HG03066 (cell line): ENCODE data around the gene SAPCD2.
"Not testable (repeated sequence)": the region's sequence is repeated elsewhere in the genome, so short reads cannot be mapped to it uniquely, and the experiment has no call there.

Experiments used
- ATAC-seq: cut with Tn5 transposase; IDR thresholded peaks from one replicate; pipeline ENCODE4 v1.9.1; 2021; ENCODE audit warnings: low read depth; ENCODE audit not compliant: unreplicated experiment

The SAPCD2 gene

DNA sequence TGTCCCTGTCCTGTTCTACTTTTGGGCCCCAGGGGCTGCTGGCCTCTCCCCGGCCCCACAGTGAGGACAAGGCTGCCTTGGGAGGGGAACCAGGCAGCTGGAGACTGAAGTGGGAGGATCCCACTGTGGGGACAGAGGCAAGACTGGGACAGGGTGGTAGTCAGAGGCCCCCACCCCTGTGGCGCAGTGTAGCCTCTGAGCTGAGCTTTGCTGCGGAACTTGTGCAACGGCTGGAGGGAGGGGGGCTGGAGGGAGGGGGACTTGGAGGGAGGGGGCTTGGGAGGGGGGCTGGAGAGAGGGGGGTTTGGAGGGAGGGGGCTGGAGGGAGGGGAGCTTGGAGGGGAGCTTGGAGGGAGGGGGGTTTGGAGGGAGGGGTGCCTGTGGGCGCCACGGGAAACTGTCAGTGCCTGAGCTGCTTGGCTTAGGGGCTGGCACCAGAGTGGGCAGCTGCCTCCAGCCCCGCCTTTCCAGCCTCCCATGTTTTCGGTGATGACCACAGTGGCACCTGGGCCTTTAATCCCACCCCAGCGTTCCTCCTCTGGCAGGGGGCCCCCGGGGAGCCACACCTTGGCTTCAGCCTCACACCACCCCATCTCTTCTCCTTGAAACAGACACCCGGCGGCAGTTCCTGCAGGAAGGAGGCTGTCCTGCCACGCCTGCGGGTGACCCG, 36.2 kb downstream of the SAPCD2 start:
- no peak for ATAC-seq

DNA sequence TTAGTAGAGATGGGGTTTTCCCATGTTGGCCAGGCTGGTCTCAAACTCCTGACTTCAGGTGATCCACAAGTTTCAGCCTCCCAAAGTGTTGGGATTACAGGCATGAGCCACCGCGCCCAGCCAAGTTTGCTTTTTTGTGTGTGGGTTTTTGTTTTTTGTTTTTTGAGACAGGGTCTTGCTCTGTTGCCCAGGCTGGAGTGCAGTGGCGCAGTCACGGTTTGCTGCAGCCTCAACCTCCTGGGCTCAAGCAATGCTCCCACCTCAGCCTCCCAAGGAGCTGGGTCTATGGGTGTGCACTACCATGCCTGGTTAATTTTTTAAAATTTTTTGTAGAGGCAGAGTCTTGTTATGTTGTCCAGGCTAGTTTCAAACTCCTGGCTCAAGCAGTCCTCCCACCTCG, 36.9 kb downstream of the SAPCD2 start:
- ATAC-seq, result not testable (repeated sequence)

DNA sequence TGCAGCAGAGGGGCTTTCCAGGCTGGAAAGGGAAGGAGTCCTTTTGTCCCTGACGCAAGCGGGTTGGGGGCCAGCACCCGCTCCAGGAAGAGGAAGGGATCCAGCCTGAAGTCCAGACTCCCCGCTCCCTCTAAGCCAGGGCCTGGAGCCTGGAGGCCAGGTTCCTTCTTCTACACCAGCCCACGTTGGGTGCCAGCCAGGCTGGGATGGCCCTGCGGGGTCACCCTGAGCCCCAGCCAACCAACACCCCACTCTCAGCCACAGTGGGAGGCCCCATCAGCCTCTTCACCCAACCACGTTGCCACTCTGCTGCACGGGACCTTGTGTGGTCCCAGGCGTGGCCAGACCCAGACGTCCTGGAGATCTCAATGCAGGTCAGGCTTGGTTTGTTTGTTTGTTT, 37.5 kb downstream of the SAPCD2 start:
- no peak for ATAC-seq

DNA sequence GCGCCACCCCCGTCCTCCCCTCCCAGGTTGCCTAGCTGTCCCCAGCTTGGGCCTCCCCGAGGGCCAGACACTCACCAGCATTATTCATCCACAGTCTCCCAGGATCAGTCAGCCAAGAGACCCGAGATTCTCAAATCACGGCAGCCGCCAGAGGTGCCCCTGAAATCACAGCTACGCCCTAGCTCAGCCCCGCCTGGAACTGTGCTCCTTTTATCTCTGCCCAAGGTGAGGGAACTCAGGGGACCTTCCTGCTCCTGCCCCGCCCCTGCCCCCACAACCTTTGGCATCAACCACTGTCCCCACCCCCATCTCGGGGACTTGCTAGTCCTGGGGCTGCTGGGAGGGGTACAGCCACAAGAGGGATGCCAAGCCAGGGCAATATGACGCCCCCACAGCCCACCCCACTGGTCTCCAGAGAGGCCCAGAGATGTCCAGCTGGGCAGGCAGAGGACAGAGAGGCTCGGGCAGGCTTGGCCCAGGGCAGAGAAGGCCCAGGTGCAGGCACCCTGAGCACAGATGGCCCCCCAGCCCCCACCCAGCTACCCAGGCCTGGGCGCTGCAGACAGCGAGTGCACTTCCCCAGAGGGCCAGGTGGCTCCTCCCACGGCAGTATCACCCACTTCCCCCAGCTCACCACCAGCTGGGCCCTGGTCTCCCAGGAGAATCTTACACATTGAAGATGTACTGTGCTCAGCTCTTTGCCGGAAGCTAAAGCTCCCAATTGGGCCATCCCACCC, 38.3 kb downstream of the SAPCD2 start, which contains the start of gene FUT7:
Gene FUT7 (minus strand): TSS at position 185 of the 737 bp plus-strand sequence. CDS start 97 bp downstream, at position 88.
- ATAC-seq, result no peak

DNA sequence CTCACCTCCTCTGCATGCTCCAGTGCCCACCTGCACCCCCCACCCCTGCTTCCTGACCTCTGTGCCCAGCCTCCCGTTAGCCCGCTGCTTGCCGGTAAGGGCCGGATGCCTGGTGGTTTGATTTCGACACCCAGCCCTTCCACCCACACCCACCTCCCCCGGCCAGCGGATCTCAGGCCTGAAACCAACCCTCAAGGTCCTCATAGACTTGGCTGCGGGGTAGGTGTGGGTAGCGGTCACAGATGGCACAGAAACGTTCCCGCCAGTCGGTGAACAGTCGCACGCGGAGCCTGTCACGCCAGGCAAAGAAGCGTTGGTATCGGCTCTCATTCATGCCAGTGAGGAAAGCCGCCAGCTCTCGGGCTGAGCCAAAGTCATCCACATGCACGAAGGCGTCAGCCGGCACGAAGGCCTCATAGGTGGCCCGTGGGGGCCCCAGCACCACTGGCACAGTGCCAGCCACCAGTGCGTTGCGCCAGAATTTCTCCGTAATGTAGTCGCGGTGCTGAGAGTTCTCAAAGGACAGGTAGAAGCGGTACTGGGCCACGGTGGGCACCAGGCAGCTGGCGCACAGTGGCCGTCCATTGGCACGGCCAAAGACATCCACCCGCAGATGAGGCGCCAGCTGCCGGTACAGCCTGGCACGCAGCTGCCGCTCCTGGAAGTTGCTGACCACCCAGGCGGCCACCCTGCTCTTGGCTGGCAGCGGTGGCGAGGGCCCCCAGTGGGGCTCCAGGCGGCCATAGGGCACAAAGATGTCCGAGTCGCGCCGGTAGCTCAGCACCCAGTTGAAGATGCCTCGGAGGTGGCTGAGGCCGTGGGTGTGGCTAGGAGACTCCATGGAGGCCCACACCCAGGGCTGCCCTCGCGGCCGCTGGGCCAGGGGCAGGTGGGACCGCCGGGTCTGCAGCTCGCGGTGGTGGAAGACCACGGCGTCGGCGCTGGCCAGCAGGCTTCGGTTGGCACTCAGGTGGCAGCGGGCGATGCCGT, 39.5 kb downstream of the SAPCD2 start:
- ATAC-seq, result no peak

DNA sequence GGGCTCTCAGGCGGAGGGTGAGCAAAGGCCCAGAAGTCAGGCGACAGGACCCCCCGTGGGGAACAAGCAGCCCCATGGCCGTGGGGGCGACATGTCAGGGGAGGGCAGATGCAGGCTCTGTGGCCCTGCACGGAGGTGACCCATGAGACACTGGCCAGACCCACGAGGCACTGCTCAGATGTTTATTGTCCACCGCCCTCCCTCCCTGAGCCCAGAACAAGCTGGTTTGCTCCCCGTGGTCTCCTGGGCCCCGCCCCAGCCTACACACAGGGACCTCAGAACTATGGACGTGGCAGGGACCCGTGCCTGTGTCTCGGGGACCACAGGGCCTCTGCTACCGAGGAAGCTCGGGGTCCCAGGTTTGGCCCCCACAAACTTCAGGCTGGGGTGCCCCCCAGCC, 40.4 kb downstream of the SAPCD2 start:
- no peak for ATAC-seq

DNA sequence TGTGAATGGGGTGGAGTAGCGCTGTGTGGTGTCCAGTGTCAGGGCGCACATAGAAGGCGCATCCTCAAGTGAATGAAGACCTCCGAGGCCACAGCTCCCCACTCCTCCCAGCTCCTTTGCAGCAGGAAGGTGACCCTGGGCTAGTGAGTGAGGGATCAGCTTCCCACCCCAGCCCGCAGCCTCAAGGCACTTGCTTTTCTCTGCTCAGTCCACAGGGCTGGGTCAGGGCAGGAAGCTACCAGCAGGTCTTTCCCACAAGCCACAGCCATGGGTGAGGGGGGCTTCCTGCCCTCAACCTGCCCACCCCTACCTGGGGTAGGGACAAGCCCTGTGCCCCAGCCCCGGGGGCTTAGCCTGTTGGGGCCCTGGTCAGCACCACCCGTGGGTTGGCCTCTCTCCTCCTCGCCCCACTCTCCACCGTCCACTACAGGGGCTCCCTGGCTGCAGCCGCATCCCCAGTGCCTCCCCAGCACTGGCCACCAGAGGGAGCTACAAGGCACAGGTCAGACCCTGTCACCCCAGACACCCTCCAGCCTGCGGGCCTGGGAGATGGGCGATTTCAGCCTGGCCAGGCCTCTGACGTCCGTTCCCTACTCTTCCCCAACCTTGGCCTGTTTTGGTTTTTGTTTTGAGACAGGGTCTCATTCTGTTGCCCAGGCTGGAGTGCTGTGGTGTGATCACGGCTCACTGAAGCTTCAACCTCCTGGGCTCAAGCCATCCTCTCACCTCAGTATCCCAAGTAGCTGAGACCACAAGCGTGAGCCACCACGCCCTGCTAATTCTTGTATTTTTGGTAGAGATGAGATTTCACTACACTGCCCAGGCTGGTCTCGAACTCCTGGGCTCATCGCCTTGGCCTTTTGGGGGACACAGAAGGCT, 41.1 kb downstream of the SAPCD2 start:
- ATAC-seq, result peak; percentile 47

DNA sequence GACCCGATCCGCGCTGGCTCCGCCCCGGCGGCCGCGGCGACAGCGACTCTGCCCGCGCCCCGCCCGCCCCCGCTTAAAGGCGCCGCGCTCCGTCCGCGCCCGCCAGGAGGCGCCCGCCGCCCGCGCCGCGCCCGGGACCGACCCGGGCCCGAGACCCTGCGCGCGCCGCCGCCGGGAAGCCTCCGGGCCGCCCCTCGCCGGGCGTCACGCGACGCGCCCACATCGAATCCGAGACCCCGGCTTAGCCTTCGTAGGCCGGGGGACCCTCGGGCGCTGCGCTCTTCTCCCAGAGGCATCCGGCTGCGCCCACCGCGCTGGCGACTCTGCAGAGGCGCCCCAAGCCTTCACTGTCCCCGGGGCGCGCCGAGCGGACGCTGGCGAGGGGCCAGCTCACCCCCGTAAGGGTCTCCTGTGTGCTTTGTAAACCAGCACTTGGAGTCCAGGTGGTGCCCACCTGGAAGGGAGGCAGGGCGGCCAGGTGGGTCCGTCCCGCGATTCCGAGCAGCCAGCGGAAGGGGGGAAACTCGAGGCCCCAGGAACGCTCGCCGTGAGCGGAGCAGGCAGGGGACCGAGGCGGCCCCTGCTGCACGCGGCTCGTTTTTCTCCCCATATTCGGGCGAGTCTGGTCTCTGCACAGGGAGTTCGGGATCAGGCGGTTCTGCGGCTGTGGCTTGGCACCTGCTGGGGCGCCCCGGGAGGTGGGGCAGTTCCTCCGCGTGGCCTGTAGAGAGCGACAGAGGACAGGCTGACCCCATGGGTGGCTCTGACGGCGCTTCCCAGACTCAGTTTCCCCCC, 41.9 kb downstream of the SAPCD2 start:
- peak; percentile 38 for ATAC-seq

DNA sequence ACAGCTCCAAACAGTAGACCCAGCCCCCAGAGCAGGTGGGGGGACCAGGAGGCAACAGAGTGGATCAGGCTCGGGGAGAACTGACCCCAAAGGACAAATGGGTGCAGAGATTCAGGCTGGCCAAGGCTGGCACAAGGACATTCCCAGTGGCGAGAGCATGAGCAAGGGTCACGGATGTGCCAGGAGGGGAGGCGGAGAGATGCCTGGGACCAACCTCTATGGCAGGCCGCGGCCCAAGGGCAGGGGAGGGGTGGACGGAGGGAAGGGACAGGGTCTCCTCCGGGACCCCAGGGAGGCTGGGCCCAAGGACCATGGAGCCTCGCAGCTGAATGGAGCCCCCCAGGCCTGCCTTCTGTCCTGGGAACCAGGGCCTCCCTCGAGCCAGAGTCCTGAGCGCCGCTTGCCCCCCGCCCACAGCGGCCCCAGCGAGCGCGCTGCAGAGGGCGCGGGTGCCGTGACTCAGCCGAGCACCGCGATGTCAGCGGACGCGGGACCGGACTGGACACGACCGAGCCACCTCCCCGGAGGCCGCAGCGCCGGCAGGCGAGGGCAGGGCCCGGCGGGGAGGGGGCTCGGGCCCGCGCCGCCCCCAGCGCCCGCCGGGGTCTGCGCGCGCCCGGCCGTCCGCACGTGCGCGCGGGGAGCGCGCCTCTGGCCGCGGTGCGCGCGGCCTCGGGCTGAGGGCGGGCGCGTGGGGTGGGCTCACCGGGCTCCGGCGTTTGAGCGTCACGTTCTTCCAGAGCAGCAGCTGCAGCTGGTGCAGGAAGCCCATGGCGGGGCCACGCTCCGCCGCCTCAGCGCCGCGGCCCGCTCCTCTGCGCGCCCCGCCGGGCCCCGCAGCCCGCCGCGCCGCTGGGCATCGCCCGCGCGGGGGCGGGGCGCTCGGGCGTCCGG, 42.7 kb downstream of the SAPCD2 start, which contains the start of gene ABCA2:
Gene ABCA2 (minus strand): TSS at position 869 of the 894 bp plus-strand sequence. CDS start 97 bp downstream, at position 772.
- no peak for ATAC-seq

DNA sequence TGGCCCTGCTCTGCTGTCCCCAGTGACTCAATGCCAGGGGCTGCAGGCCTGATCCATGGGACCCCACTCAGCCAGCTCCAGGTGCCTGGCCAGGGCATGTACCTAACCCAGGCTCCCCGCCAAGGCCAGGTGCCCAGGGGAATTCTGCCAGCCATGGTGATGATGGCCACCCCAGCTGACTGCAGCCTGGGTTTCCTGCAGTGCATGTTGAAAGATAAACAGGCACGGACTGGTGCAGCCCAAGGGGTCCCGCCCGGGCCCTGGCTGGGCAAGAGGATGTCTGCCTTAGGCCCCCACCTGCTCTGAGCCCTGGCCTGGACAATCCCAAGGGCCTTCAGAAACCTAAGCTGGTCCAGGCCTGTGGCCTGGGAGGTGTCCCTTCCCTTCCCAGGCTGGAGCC, 43.5 kb downstream of the SAPCD2 start:
- no peak for ATAC-seq

DNA sequence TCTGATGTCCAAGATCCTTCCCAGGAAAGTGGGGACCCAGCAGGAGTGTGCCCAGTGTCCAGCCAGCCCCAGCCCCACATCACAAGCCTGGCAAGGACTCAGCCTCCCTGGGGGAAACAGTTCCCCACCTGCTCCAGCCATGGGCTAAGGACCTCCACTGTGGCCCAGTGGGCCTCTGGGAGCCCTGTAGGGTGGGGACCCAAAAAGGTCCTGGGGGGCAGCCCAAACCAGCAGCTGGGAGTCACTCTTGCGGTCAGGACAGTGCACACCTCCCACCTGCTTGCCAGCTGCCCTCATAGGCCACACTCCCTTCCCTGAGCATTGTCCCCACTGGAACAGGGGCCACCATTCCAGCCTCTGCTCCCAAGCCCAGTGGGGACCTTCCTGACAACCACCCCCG, 44.0 kb downstream of the SAPCD2 start:
- no peak for ATAC-seq

DNA sequence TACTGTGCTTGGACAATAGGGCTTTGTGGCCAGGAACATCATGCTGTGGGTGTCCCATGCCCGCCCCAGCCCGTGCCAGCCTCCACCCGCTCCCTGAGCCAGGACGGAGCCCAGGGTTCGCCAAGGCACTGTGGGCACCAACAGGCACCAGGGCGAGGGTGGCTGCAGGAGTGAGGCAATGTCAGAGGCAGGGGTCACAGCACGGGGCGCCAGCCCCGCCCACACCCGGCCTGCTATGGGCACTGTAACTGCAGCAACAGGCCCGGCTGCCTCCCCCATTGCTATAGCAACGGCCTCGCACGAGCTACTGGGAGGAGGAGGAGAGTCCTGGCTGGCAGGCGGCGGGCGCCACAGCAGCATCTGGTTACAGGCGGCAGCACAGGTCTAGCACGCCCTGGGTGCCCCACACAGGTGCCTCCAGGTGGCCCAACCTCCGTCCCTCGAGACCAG, 44.8 kb downstream of the SAPCD2 start:
- no peak for ATAC-seq

DNA sequence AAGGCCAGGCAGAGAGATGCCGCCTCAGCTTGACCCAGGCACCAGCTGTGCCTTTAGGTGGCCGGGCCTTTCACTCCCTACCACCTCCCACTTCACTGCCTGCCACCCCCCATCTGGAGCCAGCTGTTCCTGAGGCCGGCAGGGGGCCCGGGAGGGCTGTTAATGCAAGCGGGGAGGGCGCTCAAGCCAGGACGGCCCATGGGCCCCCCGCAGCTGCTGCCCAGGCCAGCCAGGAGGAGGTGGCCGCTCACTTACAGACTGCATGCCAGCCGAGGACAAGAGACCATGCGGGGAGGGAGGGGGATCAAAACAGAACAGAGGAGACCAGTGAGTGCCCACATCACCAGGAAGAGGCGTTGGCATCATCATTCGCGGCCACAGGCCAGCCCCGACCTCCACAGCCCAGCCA, 46.8 kb downstream of the SAPCD2 start:
- ATAC-seq, result no peak

DNA sequence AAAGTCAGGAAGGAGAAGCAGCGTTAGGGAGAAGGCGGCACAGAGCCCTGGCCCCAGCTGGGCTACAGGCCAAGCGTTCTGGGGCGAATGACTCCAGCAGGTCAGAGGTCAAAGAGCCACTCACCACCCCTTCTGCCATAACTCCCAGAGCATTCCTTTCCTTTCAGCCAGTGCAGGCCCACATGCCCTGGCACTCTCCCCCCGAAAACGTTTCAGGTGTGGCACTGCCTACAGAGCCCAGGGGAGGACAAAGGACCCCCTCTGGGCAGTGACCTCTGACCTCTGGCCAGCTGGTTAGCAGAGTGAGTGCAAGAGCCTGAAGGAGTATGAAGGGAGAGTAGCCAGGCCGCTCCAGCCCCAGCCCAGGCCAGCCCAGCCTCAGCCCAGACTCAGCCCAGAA, 47.2 kb downstream of the SAPCD2 start:
- ATAC-seq, result no peak

DNA sequence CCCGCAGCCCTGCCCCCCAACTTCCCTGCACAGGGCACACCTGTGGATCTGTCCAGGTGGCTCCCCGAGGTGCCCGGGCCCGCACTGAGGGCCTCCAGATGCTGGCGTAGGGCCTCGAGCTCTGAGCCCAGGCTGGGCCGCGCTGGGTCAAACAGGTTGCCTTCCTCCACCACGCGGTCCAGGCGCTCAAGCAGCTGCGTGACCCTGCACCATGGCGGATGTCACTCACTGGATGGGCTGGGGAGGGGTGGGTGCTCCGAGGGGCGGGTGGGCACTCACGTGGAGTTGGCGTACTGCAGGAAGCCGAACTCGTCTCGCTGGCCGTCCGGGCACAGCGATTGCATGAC, 47.7 kb downstream of the SAPCD2 start:
- ATAC-seq, result no peak

DNA sequence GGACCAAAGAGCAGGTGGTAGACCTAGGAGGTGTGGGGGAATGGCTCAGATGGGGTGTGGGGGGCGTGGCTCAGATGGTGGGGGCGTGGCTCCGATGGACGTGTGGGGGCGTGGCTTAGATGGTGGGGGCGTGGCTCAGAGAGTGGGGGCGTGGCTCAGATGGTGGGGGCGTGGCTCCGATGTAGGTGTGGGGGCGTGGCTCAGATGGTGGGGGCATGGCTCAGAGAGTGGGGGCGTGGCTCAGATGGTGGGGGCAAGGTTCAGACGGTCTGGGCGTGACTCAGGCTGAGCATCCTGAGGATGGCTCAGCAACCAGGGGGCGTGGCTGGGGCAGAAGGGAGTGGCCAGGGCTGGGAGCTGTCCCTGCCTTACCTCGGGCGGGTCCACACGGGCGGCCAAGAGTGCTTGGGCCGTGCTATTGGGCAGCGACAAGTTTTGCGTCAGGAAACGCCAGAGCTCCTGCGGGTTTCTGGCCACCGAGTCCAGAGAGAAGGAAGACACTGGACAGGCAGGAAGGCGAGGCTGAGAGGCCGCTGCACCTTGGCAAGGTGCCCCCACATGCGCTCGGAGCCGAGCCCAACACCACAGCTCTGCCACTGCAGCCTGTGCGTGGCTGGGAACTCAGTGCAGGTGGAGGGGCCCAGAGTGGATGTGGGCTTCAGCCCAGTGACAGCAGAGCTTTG, 48.2 kb downstream of the SAPCD2 start:
- ATAC-seq, result no peak

DNA sequence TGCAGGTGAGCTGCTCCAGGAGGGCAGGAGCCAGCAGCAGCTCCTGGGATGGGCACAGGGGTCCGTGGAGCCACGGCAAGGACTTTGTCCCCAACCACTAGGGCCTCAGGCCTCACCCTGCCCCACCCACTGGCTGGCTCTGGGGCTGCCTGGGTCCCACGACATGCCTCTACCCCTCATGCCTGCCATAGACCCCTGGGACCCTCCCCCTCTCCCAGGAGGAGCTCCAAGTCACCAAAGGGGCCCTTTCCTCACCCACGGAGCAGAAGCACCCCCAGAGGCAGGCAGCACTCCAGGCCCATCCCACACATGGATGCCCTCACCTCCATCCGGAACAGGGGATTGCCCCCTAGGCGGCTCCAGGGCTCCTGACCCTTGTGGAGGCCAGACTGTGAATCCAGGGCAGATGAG, 48.8 kb downstream of the SAPCD2 start:
- no peak for ATAC-seq
